Subcutaneous adipose tissue (tissue), 4 donors: Measurements from ENCODE around the gene ATP6V1C2. TPM values are rescaled to one million over a fixed set of nuclear protein-coding genes. Genes with fewer than 3 reads are reported as not detected.

Experiments
- CTCF ChIP-seq: fragments of 450-650 bp; IDR thresholded peaks from one replicate; pipeline ENCODE4 v1.5.1; 2016; ENCODE audit warnings: low read depth, mild to moderate bottlenecking, control low read depth, antibody characterized with exemption, moderate library complexity
- total RNA-seq, 4 donors: library from RNA; depleted of rRNA; stranded (reverse); fragments of >200 nt; gene quantifications; one replicate each; pipeline ENCODE4 v1.1.0, GENCODE V29; 2016

Gene ATP6V1C2
- total RNA-seq, 4 donors from 2014 or later, result 0.22 to 3.6 (median 2.6) TPM

- TF ChIP-seq CTCF, result no peak
Measured at GRCh38 chr2:10793816-10794215, 72.4 kb downstream of the ATP6V1C2 start.

GRCh38 chr2:10794876-10795275 lies 73.4 kb downstream of the ATP6V1C2 start:
- no peak for TF ChIP-seq CTCF

GRCh38 chr2:10795508-10796046 lies 74.1 kb downstream of the ATP6V1C2 start:
- no peak for TF ChIP-seq CTCF

- no peak for TF ChIP-seq CTCF
Measured at GRCh38 chr2:10796703-10797102, 75.3 kb downstream of the ATP6V1C2 start.

- TF ChIP-seq CTCF, result no peak
Measured at GRCh38 chr2:10798783-10799182, 77.4 kb downstream of the ATP6V1C2 start.

GRCh38 chr2:10800163-10800562 lies 78.7 kb downstream of the ATP6V1C2 start:
- no peak for TF ChIP-seq CTCF

GRCh38 chr2:10802657-10803056 lies 81.2 kb downstream of the ATP6V1C2 start:
- TF ChIP-seq CTCF, result no peak

GRCh38 chr2:10806543-10806942 lies 85.1 kb downstream of the ATP6V1C2 start:
- no peak for TF ChIP-seq CTCF
